ENCODE data around the gene INHBE. TPM values are rescaled to one million over a fixed set of nuclear protein-coding genes. Genes with fewer than 3 reads are reported as not detected.

The INHBE gene
- total and polyA plus RNA-seq, 2 of the 8 experiments (the other 6 are each of a cell fraction or from before 2014, with no cell fraction given) = 10.2 to 18.8 TPM

- TF ChIP-seq EGR1 (IDR thresholded peaks at IDR 0.05; ENCODE audit: borderline replicate concordance, low read depth, low read length) (0 out of 2 replicates have a peak, but pooled peaks have one; percentile 28), USF2 (IDR thresholded peaks at IDR 0.05; ENCODE audit: low read length) (0 out of 2 replicates have a peak, but pooled peaks have one; percentile 12), JUND (IDR thresholded peaks at IDR 0.05; ENCODE audit: low read length) (no peak; the same call in 1 of the 2 replicates), CTBP2 (IDR thresholded peaks at IDR 0.05; ENCODE audit: borderline replicate concordance, insufficient read depth, insufficient read length, low read length) (no peak), SP1 (IDR thresholded peaks at IDR 0.05; ENCODE audit: low read depth, low read length) (peak; percentile 94), NRF1 (IDR thresholded peaks at IDR 0.05; ENCODE audit: low read depth, low read length) (no peak)
These were observed 7.3 kb downstream of the INHBE start (continued) for GRCh38 chr12:57462251-57462911.
